Activated CD4-positive, CD25-positive, alpha-beta regulatory T cell treated with anti-CD3 and anti-CD28 coated beads, Interleukin-2, amount 50 U/mL, for 72 hours (primary cell): Measurements from ENCODE around the gene GPX2.

Experiments used
- DNase-seq: peaks from one replicate; pipeline ENCODE4 v3.0.0; 2021

GPX2 gene

DNA sequence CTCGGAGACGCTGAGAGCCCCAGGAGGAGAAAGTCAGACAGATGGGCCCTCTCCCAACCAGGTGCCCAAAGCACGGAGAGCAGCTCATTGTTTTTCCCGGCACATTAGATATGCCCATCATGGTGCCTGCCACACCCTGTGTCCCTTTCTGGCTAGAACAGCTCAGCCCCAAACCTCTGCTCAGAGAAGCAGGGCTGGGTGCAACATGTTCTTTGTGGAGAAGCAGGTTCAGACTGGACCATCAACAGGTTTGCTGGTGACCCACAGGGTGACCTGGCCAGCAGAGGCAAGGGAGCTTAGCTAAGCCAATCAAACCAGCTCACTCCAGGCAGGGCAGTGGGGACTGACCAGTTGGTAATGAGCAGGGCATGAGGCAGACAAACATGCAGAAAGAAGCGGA is 16.2 kb upstream of the GPX2 start:
- no peak for DNase-seq

DNA sequence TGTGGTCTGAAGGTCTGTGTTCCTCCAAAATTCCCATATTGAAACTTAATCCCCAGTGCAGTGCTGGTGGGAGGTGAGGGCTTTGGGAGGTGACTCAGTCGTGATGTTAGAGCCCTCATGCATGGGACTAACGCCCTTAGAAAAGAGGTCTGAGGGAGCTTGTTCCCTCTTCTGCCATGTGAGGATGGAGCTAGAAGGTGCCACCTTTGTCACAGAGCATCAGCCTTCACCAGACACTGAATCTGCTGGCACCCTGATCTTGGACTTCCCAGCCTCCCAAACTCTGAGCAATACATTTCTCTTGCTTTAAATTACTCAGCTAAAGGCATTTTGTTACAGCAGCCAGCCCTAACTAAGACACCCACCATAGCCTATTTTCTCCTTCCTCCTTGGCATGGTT is 15.7 kb upstream of the GPX2 start:
- DNase-seq = no peak

DNA sequence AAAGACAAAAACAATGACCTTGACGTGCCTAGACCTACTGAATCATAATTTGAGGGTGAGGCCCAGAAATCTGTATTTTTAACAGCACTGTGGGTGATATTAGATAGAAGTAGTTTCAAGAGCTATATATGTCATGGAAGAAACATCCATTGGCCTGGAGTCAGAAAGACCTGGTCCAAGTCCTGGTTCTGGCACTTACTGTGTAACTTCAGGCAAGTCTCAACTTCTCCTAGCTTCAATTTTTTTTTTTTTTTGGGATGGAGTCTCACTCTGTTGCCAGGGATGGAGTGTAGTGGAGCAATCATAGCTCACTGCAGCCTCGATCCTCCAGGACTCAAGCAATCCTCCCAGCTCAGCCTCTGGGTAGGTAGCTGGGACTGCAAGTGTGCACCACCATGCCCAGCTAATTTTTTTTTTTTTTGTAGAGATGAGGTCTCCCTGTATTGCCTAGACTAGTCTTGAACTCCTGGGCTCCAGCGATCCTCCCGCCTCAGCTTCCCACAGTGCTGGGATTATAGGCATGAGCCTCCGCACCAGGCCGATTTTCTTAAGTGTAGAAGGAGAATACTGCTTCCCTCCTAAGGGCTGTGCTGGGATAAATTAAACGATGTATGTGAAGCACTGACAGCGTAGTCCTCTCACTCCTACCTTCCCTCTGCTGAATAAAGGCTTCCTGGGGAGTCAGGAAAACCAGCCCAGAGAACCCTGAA is 14.3 kb upstream of the GPX2 start:
- DNase-seq = no peak

DNA sequence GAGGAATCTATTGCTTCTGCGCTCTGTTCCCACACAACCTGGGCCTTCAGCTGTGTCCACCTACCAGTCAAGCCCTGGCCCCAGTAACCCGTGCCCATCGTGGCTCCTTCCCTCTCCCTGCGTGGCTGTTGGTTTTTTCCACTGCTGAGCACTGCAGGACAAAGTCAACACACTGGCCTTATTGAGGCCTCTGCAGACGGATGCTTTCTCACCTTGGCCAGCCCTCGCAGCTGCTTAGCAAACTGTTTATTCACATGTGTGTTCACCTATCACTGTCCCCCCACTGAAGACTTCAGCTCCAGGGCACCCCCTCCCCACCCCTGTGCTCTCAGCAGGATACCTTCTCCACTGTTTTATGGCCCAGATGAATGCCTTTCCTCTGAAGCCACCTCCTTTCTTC is 12.8 kb upstream of the GPX2 start:
- DNase-seq = no peak

DNA sequence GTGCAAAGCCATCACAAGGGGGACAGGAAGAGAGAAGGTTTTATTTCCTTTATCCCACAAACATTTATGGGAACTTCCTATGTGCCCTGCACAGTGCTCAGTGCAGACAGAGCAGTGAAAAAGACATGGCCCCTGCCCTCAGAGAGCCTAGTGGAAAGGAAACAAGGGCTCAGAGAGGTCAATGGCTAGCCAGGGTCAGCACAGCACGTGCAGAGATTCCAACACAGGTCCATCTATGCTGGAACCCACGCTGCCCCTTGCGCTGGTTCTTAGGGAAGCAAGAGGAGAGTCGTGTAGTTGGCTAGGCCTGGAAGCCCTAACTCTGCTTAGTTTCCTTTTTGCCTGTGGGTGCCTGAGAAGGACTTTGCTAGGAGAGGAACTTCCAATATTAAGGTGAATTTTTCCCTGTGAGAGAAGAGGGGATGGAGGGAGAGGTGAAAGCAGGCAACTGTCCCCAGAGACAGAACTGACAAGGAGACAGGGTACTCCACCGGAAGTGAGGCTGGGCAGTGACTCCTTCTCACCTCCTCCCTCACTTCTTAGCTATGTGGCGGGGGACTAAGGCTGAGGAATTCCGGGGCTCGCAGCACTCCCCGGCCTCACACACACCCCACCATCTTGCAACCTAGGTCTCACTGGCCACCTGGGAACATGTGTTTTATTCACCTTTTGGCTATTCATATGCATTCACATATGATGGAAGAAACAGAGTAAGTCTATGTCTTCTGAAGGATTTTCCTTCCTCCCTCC is 12.1 kb upstream of the GPX2 start:
- DNase-seq = no peak

- no peak for DNase-seq
Observed at GRCh38 chr14:64953661-64954060, 11.1 kb upstream of the GPX2 start.

GRCh38 chr14:64953310-64953654 is 10.7 kb upstream of the GPX2 start:
- no peak for DNase-seq

- no peak for DNase-seq
Observed at GRCh38 chr14:64952598-64953309, 10.2 kb upstream of the GPX2 start.

- no peak for DNase-seq
Observed at GRCh38 chr14:64951724-64952123, 9.2 kb upstream of the GPX2 start.

- no peak for DNase-seq
Observed at GRCh38 chr14:64951291-64951690, 8.7 kb upstream of the GPX2 start.

DNA sequence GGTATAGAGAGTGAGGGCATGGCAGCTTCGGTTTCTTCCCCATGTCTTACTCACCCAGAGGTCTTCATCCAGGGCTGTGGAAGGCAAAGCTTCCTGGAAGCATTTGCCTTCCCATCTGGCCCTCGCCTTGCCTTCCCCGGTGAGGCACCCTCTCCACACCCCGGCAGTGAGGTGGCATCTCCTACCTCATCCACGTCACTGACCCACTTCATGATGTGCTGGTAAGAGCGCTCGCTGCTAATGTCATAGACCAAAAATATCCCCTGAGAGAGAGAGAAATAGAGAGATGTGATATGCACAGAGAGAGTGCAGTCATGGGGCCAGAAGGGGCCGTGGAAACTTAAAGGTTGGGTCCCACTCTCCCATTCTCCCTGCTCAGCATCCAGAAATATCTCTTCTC is 8.3 kb upstream of the GPX2 start:
- no peak for DNase-seq

DNA sequence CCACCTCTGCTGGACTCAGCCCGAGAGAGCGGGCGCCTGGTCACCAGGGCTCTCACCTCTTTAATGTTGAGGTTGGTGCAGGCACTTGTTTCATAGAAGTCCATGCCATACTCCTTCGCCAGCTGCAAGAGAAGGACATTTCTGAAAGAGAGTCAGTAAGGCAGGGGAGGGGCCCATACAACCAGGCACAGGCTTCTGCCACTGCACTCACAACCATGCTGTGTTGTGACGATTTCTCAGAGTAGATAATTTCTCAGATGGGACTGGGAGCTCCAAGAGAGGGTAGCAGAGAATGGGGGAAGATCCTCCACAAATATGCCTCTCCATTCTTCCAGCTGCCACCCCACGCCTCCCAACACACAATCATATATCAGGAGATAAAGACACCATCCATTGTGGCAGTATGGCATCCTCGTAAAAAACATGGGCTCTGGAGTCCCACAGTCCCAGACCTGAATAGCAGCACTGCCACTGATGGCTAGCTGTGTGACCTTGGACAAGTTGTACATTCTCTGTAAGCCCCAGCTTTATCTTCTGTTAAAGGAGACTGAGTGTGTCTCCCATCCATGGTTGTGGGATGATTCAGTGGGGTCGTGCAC is 6.2 kb upstream of the GPX2 start:
- DNase-seq = no peak

DNA sequence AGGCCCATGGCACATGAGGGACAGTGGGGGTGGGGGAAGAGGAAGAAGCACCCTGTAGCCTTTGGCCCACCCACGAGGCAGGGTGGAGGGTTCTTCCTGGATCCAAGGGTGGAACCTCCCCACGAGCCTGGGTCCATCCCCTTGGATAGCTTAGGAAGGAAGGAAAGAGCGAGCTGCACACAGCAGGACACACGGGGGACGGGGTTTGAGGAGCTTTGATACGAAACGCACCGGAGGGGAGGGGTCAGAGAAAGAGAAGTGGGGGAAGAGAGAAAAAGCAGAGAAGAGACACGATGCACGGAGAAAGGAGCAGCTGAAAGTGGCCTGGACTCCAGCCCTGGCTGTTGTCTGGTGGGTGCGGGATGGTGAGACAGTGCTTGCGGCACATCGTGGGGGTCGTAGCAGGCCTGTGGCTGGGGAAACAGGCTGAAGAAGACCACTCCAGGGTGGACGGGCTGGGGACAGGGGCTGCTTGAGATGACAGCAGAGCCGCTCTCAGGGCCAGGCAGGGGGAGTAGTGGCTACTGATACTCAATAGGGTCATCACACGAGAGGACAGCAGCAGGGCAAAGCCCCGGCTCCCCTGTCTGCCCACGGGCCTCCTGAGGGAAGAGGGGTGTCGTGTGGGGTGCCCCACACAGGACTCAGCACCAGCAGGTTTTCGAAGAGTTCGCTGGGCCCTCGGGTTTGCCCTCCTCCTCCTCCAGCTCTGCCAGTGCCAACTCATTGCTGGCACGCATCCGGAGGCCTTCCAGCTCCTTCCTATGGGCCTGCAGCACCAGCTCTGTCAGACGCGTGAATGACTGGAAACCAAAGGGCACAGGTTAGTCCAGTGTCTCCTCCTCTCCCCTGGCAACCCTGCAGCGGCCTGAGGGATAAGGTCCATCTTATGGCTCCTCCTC is 5.4 kb upstream of the GPX2 start:
- no peak for DNase-seq

GRCh38 chr14:64946310-64947045 is 3.9 kb upstream of the GPX2 start:
- DNase-seq = no peak

- DNase-seq = no peak
Observed at GRCh38 chr14:64945431-64946178, 3.1 kb upstream of the GPX2 start.

DNA sequence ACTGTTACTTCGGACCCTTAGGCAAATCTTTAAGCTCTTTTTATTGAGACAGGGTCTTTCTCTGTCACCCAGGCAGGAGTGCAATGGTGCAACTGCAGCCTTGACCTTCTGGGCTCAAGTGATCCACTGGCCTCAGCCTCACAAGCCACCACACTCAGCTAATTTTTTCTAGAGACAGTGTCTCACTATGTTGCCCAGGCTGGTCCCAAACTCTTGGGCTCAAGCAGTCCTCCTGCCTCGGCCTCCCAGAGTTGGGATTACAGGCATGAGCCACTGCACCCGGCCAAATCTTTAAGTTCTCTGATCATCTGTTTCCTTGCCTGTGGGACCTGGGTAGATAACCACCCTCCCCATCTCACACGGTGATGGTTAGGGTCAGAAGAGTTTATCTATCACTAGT is 2.3 kb upstream of the GPX2 start:
- DNase-seq = no peak

DNA sequence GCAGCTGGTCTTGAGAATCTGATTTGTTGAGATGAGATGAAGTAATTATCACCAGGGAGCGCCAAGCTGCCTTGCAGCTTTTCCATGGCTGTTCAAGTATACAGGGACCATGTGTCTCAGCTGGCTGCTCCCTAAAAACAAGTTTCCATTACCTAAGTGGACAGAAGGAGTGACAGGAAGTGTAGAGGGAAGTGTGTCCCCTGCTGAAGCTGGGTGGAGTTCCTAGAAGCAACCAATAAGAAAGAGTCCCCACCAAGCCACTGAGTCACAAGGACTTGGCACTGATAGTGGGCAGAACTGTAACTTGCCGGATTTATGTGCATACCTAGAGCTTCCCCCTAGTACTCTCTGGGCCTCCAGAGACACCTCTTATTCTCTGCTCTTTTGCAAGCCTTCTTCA is 1.5 kb upstream of the GPX2 start:
- no peak for DNase-seq

DNA sequence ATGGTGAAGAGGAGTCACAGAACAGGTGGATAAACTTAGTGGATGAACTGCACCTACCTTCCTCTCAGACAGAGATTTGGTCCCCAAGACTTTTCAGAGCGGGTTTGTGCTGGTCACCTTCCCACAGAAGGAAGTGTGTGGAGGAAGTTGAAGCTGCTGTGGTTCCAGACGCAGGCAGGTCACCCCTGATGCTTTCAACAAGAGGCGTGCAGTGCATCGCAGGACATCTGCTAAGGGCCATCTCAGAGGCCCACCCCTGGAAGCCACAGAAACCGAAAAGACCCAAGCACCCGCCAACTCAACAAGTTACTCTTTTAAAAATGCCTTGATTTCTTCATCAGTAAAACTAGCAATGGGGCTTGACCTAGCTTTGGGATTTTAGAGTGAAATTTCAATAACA is 1.0 kb upstream of the GPX2 start:
- no peak for DNase-seq

GRCh38 chr14:64940336-64940910 is 2.1 kb downstream of the GPX2 start:
- no peak for DNase-seq

- DNase-seq = no peak
Observed at GRCh38 chr14:64939817-64940190, 2.7 kb downstream of the GPX2 start.
